HG03280 (cell line): Measurements from ENCODE around the gene HAPLN1.

Source experiments
- ATAC-seq: cut with Tn5 transposase; IDR thresholded peaks from one replicate; pipeline ENCODE4 v1.9.1; 2021; ENCODE audit warnings: mild to moderate bottlenecking, moderate library complexity; ENCODE audit not compliant: unreplicated experiment

The HAPLN1 gene

GRCh38 chr5:83645936-83646335 is 74.7 kb downstream of the HAPLN1 start:
- ATAC-seq, result no peak

GRCh38 chr5:83644301-83644700 is 76.4 kb downstream of the HAPLN1 start:
- ATAC-seq, result no peak

- ATAC-seq, result no peak
Observed at GRCh38 chr5:83641946-83642345, 78.7 kb downstream of the HAPLN1 start.

- no peak for ATAC-seq
Observed at GRCh38 chr5:83639911-83640310, 80.7 kb downstream of the HAPLN1 start.

- no peak for ATAC-seq
Observed at GRCh38 chr5:83636156-83636555, 84.5 kb downstream of the HAPLN1 start.

GRCh38 chr5:83633285-83633684 is 87.4 kb downstream of the HAPLN1 start:
- no peak for ATAC-seq

GRCh38 chr5:83632874-83633273 is 87.8 kb downstream of the HAPLN1 start:
- ATAC-seq, result no peak

GRCh38 chr5:83628360-83628759 is 92.3 kb downstream of the HAPLN1 start:
- ATAC-seq, result no peak

GRCh38 chr5:83614841-83615240 is 105.8 kb downstream of the HAPLN1 start:
- ATAC-seq, result no peak

GRCh38 chr5:83608122-83608521 is 112.5 kb downstream of the HAPLN1 start:
- ATAC-seq, result no peak

GRCh38 chr5:83595217-83595616 is 125.4 kb downstream of the HAPLN1 start:
- no peak for ATAC-seq

GRCh38 chr5:83590966-83591365 is 129.7 kb downstream of the HAPLN1 start:
- ATAC-seq, result no peak

- no peak for ATAC-seq
Observed at GRCh38 chr5:83589786-83590185, 130.9 kb downstream of the HAPLN1 start.
